Activated naive CD8-positive, alpha-beta T cell treated with anti-CD3 and anti-CD28 coated beads, Interleukin-2, amount 10 ng/mL, durations not matched to agents 7 days and 5 days (primary cell): ENCODE results near the gene CRTAC1. TPM values are rescaled to one million over a fixed set of nuclear protein-coding genes. Genes with fewer than 3 reads are reported as not detected.

Experiments used
- ATAC-seq: fragments of 150-1000 bp; cut with Tn5 transposase; one replicate; pipeline ENCODE4 v1.10.0; 2021; ENCODE audit warnings: low read depth, moderate library complexity
- POLR2A ChIA-PET: fragments of 350-600 bp; sonication (Branson Sonifier 250); formaldehyde crosslinking; loops from one replicate; lab custom pipeline; 2021; ENCODE audit warnings: antibody characterized with exemption; lab: Charles Lee
- DNase-seq: peaks from one replicate; pipeline ENCODE4 v3.0.0; 2021
- H3K27ac Mint-ChIP-seq: one replicate; pipeline ENCODE4 v1.8.0; 2022; ENCODE audit warnings: mild to moderate bottlenecking, mixed read lengths
- H3K27me3 Mint-ChIP-seq: one replicate; pipeline ENCODE4 v1.8.0; 2022; ENCODE audit warnings: mild to moderate bottlenecking, moderate library complexity, mixed read lengths
- H3K36me3 Mint-ChIP-seq: one replicate; pipeline ENCODE4 v1.8.0; 2021; ENCODE audit warnings: mild to moderate bottlenecking, mixed read lengths
- H3K4me1 Mint-ChIP-seq: one replicate; pipeline ENCODE4 v1.8.0; 2021; ENCODE audit warnings: mixed read lengths
- H3K4me3 Mint-ChIP-seq: one replicate; pipeline ENCODE4 v1.8.0; 2022; ENCODE audit warnings: mild to moderate bottlenecking, moderate library complexity, mixed read lengths
- H3K9me3 Mint-ChIP-seq: one replicate; pipeline ENCODE4 v1.8.0; 2021; ENCODE audit warnings: mixed read lengths
- total RNA-seq, 2 experiments: library from RNA; stranded (reverse); gene quantifications; one replicate each; pipeline ENCODE4 v1.2.3, GENCODE V29; 2021

CRTAC1 gene
- total RNA-seq, 2 experiments from 2014 or later: not detected

DNA sequence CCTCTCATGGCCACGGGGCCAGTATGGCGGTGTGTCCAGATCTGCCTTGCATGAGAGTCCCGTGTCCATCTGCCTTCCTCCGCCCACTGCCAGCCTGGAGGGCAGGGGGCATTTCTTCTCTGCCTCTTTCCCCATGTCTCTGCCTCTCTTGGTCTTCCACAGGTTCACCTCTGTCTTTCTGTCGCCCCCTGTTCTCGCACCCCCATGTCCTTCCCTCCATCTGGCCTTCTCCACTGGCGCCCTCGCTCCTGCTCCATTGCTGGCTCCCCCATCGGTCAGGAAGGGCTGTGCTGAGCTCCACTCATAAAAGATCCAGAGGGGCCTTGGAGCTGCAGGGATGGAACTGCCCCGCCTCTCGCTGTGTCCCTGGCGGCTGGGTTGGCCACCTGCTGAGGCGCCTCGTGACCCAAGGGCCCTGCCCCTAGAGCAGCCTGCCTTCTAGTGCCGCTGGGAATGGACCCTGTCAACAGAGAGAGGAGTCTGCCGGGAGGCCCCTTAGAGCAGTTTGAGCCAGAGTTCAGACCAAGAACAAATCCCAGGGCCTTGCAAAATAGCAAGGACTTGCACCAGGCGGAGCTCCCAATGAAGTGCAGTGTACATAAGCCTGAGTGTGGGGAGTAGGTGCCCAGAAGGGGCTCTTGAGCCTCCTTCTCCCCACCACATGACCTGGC lies 138.8 kb downstream of the CRTAC1 start:
- no peak for ATAC-seq
- Mint-ChIP-seq H3K4me3 (no peak overlapping the region), H3K4me1 (peaks cover 4% of the 10 kb centered on the region), H3K9me3 (no peaks in the 10 kb centered on the region), H3K27ac (no peak overlapping the region), H3K27me3 (peaks cover 4% of the 10 kb centered on the region), H3K36me3 (no peaks in the 10 kb centered on the region)
- POLR2A ChIA-PET: no interaction called here
- no peak for DNase-seq

DNA sequence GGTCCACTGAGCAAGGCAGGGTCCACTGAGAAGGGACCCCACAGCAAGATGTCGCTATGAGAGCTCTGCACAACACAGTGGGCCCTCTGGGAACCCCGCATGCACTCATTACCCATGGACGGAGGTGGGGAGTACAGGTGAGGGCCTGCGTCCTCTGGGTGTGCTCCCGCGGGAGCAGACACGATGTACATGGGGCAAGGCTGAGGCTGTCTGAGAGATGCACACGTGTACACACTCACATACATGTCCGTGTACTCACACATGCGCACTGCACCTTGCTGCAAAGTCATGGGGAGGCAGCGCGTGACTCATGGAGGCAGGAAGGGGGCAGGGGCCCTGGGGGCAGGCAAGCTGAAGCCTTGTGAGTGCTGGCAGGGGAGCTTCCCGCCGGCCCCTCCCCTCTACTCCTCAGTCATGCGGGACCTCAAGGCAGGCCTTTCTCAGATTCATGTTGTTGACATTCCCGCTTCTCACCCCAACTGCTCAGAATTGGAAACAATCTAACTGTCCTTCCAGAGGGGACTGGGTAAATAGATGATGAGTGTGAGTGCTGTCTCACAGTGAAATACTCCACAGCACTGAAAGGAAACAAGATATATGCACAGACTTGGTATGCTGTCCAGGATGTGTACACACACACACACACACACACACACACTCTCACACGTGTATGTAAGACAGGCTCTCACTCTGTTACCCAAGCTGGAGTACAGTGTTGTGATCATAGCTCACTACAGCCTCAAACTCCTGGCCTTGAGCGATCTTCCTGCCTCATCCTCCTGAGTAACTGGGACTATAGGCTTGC lies 140.8 kb downstream of the CRTAC1 start:
- H3K27ac Mint-ChIP-seq: no peak overlapping the region
- ATAC-seq (peak; percentile 37), DNase-seq (no peak)
- POLR2A ChIA-PET: no interaction called here
- H3K36me3 Mint-ChIP-seq: no peaks in the 10 kb centered on the region
- peaks cover 4% of the 10 kb centered on the region for H3K4me1 Mint-ChIP-seq
- peaks cover 4% of the 10 kb centered on the region for H3K27me3 Mint-ChIP-seq
- H3K9me3 Mint-ChIP-seq: no peaks in the 10 kb centered on the region
- no peak overlapping the region for H3K4me3 Mint-ChIP-seq

DNA sequence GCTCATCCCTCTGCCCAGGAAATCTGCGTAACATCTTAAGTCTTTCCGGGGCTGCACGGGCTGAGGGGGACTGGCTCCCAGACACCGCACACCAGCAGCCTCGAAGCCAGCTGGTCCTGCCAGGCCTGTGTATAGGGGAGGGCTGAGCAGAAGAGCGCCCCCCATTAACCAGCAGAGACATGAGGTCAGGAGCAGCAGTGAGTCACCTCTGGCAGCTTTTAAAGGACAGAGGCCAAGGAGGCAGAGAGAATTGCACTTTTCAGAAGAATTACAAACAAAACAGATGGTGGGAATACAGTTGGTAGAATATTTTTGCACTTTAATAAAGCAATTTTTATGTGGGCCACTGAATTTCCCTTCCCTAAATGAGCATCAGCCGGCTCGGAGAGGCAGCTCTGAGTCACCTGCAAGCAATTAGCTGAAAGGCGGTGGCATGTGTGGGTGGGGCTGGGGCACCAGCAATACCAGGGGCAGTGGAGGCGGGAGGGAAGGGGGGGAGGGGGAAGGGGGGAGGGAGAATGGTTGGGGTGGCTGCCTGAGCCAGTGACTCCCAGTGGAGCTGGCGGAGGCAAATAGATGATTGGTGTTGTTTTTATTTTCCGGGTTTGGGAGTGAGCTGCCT lies 141.7 kb downstream of the CRTAC1 start:
- POLR2A ChIA-PET: no interaction called here
- no peak overlapping the region for H3K4me3 Mint-ChIP-seq
- H3K27ac Mint-ChIP-seq: peak overlapping the region; percentile 38
- no peaks in the 10 kb centered on the region for H3K9me3 Mint-ChIP-seq
- peaks cover 4% of the 10 kb centered on the region for H3K4me1 Mint-ChIP-seq
- peaks cover 3% of the 10 kb centered on the region for H3K27me3 Mint-ChIP-seq
- no peaks in the 10 kb centered on the region for H3K36me3 Mint-ChIP-seq
- DNase-seq (no peak), ATAC-seq (no peak)

- H3K4me1 Mint-ChIP-seq: peaks cover 4% of the 10 kb centered on the region
- no peak for ATAC-seq
These were observed 142.3 kb downstream of the CRTAC1 start for GRCh38 chr10:97888134-97888533.

GRCh38 chr10:97887399-97887798 lies 143.0 kb downstream of the CRTAC1 start:
- ATAC-seq: no peak
- DNase-seq: no peak
- Mint-ChIP-seq H3K36me3 (no peaks in the 10 kb centered on the region), H3K4me3 (no peak overlapping the region), H3K9me3 (no peaks in the 10 kb centered on the region), H3K27ac (no peak overlapping the region), H3K4me1 (peaks cover 4% of the 10 kb centered on the region), H3K27me3 (no peaks in the 10 kb centered on the region)
- POLR2A ChIA-PET: no interaction called here

More at GRCh38 chr10:97888134-97888533, 142.3 kb downstream of the CRTAC1 start:
- Mint-ChIP-seq H3K27ac (no peak overlapping the region), H3K9me3 (no peaks in the 10 kb centered on the region), H3K4me3 (no peak overlapping the region), H3K36me3 (no peaks in the 10 kb centered on the region), H3K27me3 (no peaks in the 10 kb centered on the region)
- DNase-seq: no peak
- POLR2A ChIA-PET: no interaction called here

- Mint-ChIP-seq H3K27me3 (peaks cover under 1% of the 10 kb centered on the region), H3K36me3 (no peaks in the 10 kb centered on the region), H3K27ac (no peak overlapping the region), H3K4me3 (no peak overlapping the region), H3K9me3 (no peaks in the 10 kb centered on the region), H3K4me1 (peaks cover 4% of the 10 kb centered on the region)
- ATAC-seq (no peak), DNase-seq (no peak)
- POLR2A ChIA-PET: no interaction called here
These were observed 144.1 kb downstream of the CRTAC1 start for GRCh38 chr10:97886286-97886685.

DNA sequence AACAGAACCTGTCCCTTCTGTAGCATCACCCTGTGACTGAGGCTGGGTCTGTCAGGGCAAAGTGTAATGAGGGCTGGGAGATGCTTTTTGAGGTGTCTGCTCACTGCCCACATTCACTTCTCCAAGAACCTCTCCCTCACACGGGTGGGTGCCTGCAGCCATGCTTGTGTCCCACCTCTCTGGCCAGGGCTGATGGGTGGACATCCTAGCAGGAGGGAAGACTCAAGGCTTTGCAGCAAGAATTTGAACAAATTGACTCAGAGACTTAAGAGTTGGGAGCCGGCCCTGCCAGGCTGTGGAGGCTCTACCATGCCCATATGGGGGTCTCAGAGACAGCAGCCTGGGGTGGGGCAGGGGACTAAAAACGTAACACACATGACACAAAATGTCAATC lies 147.3 kb downstream of the CRTAC1 start:
- H3K4me3 Mint-ChIP-seq: no peak overlapping the region
- POLR2A ChIA-PET: no interaction called here
- H3K4me1 Mint-ChIP-seq: no peaks in the 10 kb centered on the region
- ATAC-seq: no peak
- no peak overlapping the region for H3K27ac Mint-ChIP-seq
- H3K36me3 Mint-ChIP-seq: no peaks in the 10 kb centered on the region
- H3K27me3 Mint-ChIP-seq: peaks cover 7% of the 10 kb centered on the region
- no peak for DNase-seq
- no peaks in the 10 kb centered on the region for H3K9me3 Mint-ChIP-seq

- no peak overlapping the region for H3K4me3 Mint-ChIP-seq
- no peaks in the 10 kb centered on the region for H3K4me1 Mint-ChIP-seq
- H3K36me3 Mint-ChIP-seq: no peaks in the 10 kb centered on the region
- H3K27ac Mint-ChIP-seq: no peak overlapping the region
- peaks cover 7% of the 10 kb centered on the region for H3K27me3 Mint-ChIP-seq
- POLR2A ChIA-PET: no interaction called here
- DNase-seq: no peak
- H3K9me3 Mint-ChIP-seq: no peaks in the 10 kb centered on the region
- no peak for ATAC-seq
These were observed 148.0 kb downstream of the CRTAC1 start for GRCh38 chr10:97882142-97883091.

GRCh38 chr10:97880109-97880508 lies 150.3 kb downstream of the CRTAC1 start:
- ATAC-seq: no peak
- no peaks in the 10 kb centered on the region for H3K9me3 Mint-ChIP-seq
- H3K4me3 Mint-ChIP-seq: no peak overlapping the region
- DNase-seq: no peak
- H3K4me1 Mint-ChIP-seq: no peaks in the 10 kb centered on the region
- no peaks in the 10 kb centered on the region for H3K36me3 Mint-ChIP-seq
- H3K27me3 Mint-ChIP-seq: peaks cover 7% of the 10 kb centered on the region
- H3K27ac Mint-ChIP-seq: no peak overlapping the region
- POLR2A ChIA-PET: no interaction called here

- POLR2A ChIA-PET: no interaction called here
- no peaks in the 10 kb centered on the region for H3K4me1 Mint-ChIP-seq
- H3K4me3 Mint-ChIP-seq: no peak overlapping the region
- ATAC-seq (no peak), DNase-seq (no peak)
- no peaks in the 10 kb centered on the region for H3K9me3 Mint-ChIP-seq
- H3K27me3 Mint-ChIP-seq: peaks cover 7% of the 10 kb centered on the region
- no peak overlapping the region for H3K27ac Mint-ChIP-seq
- H3K36me3 Mint-ChIP-seq: no peaks in the 10 kb centered on the region
These were observed 151.2 kb downstream of the CRTAC1 start for GRCh38 chr10:97879241-97879640.

DNA sequence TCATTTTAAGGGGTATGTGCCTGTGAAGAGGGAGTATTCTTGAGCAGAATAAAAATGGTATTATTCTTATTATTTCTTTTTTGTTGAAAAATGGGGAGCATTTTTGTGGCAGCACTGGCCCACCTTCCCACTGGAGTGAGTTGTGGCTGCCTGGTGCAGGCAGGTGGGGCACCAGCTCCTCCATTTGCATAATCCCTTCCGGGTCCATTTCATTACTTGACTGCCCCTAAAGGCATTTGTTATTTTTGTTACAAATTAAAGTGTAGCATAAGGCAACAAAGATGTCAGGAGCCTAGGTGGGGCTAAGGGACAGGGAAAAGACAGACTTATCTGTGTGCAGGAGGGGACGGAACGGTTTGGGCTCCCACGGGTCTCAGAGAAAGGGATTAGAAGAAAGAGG lies 154.0 kb downstream of the CRTAC1 start:
- Mint-ChIP-seq H3K27ac (no peak overlapping the region), H3K4me3 (no peak overlapping the region), H3K9me3 (no peaks in the 10 kb centered on the region), H3K4me1 (no peaks in the 10 kb centered on the region), H3K36me3 (no peaks in the 10 kb centered on the region), H3K27me3 (peaks cover 11% of the 10 kb centered on the region)
- DNase-seq: no peak
- POLR2A ChIA-PET: interaction anchor here (0.7 kb wide), 1 partner anchor 111 kb away, joined by 3 read pairs; no protein-coding TSS in a partner anchor
- ATAC-seq: no peak

DNA sequence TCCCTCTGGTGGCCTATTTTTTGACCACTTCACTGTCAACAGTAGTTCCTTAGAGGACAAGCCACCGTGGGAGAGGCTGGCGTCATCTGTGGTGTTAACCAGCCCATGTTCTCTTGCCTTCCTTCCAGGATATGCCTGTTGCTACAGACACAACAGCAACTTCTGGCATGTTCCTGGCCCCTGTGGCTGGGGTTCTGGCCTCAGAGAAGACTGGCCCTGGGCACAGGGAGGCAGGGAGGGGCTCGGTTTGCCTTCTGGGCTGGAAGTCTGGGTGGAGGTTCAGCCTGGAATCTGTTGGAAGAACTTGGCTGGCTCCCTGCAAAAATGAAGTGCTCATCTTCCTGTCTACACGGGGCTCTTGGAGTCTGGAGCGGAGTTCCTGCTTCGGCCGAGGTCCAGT lies 155.0 kb downstream of the CRTAC1 start:
- no peaks in the 10 kb centered on the region for H3K4me1 Mint-ChIP-seq
- peaks cover 10% of the 10 kb centered on the region for H3K27me3 Mint-ChIP-seq
- POLR2A ChIA-PET: no interaction called here
- DNase-seq (no peak), ATAC-seq (no peak)
- H3K9me3 Mint-ChIP-seq: no peaks in the 10 kb centered on the region
- no peak overlapping the region for H3K4me3 Mint-ChIP-seq
- no peak overlapping the region for H3K27ac Mint-ChIP-seq
- H3K36me3 Mint-ChIP-seq: no peaks in the 10 kb centered on the region

DNA sequence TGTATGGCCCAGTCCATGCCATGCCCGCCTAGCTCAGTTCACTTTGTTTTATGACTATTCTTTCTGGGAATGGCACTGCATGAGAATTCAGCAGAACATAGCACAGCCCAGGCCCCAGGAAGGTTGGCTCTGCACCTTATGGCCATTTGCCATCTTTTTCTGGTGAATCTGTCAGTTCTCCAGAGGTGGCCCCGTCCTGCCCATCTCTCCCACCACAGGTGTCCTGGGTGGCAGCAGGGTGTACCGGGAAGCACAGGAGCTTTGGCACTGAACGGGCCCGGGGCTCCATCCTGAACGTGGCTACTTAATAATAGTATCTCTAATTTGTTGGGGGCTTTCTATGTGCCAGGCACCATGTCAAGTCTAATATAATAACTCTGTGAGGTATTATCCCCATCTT lies 156.1 kb downstream of the CRTAC1 start:
- H3K36me3 Mint-ChIP-seq: no peaks in the 10 kb centered on the region
- no peak overlapping the region for H3K4me3 Mint-ChIP-seq
- H3K27ac Mint-ChIP-seq: no peak overlapping the region
- H3K27me3 Mint-ChIP-seq: peaks cover 11% of the 10 kb centered on the region
- no peak for DNase-seq
- H3K4me1 Mint-ChIP-seq: peaks cover 5% of the 10 kb centered on the region
- H3K9me3 Mint-ChIP-seq: no peaks in the 10 kb centered on the region
- POLR2A ChIA-PET: interaction anchor here (0.7 kb wide), 1 partner anchor 138 kb away, joined by 3 read pairs; the partner anchor contains the start of gene ZFYVE27
- ATAC-seq: no peak
